GM18507 (cell line): ENCODE measurements around the gene RBBP5.

ENCODE experiments used
- DNase-seq: peaks from one replicate; pipeline ENCODE4 v3.0.0; 2011; ENCODE audit warnings: low read depth; ENCODE audit not compliant: insufficient read length; ENCODE audit errors: extremely low spot score
- FAIRE-seq: peaks from 2 replicates; lab custom pipeline; 2011; peaks lifted over from hg19 to GRCh38; lab: Jason Lieb, UNC

RBBP5 gene

DNA sequence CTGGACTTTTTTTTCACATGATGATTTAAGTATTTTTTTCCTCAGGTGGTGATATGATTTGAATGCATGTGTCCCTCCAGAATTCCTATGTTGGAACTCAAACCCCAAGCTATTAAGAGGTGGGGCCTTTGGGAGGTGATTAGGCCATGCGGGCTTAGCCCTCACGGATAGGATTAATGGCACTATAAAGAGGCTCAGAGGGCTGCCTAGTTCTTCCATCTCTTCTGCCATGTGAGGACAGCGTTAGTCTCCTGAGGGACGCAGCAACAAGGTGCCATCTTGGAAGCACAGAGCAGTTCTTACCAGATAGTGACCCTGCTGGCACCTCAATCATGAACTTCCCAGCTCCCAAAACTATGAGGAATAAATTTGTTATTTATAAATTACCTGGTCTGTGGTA is 18.3 kb upstream of the RBBP5 start:
- FAIRE-seq = no peak
- no peak for DNase-seq

DNA sequence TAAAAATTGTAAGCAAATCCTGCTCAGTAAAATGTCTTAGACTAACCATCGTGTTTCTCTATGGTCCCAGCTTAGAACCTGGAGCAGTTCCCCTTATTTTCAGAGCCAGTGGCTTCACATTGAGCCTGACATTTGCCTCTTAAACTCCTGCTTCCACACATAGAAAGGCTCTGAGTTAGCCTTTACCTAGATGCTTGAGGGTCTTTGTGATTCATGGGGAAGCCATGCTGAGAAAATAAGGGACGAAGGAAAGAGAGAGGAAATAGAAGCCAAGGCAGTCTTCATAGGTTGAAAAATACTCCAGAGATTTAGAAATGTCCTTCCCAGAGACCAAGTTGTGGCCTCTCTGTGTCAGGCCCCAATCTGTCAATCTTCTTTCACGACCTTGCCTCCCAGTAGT is 16.1 kb upstream of the RBBP5 start:
- no peak for DNase-seq
- FAIRE-seq = no peak

DNA sequence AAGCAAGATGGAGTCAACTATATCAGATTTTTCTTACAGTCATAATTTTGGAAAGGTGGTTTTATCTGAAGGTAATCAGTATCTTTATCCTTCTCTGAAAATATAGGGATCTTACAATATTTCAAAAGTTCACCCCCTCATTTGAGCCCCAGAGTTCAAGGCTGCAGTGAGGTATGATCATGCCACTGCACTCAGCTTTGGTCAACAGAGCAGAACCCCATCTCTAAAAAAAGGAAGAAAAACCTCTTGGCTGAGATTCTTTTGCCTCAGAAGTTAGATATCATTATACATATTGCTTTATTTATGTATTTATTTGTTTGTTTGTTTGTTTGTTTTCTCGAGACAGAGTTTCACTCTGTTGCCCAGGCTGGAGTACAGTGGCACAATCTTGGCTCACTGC is 11.5 kb upstream of the RBBP5 start:
- FAIRE-seq = no peak
- DNase-seq = no peak

DNA sequence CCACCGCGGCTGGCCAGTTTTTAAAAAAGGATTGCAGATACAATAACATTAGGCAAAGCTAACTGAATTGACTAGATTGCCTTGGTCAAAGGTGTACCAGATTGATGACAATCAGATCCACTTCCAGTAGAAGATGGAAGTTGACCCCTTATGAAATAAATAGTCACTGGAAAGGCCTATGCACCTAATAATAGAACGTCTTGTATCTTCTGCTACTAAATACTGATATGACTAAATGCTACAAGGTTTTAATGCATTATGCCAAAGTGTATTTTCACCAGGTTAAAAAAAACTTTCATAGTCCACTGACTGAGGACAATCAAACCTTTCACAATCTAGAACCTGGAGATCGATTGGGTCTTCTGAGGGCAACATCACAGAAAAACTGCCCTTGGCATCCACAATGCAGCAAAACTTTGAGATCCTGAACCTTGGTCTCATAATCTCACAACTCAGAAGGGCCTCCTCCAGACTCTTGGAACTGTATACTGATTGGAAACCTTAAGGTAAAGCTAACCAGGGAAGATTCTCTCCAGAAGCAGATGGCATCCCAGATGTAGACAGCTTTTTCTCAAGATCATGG is 7.8 kb upstream of the RBBP5 start:
- DNase-seq (no peak), FAIRE-seq (no peak)

DNA sequence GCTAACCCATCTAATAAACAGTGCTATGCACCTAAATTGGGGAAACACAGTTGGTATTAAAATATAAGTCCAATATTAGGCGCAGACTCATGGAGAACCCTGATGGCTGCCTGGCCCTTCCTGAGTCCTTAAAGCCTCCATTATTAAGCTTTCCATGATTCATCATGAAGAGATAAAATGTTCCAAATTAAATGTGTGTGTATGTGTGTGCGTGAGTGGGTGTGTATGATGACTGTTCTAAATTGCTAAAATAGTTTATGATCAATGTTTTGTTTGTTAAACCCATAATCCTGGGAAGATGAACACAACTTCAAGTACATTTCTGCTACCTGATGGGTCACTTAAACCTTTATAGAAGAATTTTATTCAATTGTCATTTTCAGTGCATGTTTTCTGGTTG is 6.3 kb upstream of the RBBP5 start:
- FAIRE-seq = no peak

DNA sequence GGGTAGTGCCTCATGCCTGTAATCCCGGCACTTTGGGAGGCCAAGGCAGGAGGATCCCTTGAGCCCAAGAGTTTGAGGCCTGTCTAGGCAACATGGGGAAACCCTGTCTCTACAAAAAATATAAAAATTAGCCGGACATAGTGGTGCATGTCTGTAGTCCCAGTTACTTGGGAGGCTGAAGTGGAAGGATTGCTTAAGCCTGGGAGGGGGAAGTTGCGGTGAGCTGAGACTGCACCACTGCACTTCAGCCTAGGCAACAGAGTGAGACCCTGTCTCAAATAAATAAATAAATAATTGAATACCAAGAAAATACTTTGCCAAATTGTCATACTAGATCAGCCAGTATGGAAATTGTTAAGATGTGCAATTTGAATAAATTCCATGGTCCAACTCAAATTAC is 5.9 kb upstream of the RBBP5 start:
- DNase-seq (no peak), FAIRE-seq (no peak)

More for the DNA sequence above, 6.3 kb upstream of the RBBP5 start:
- no peak for DNase-seq

DNA sequence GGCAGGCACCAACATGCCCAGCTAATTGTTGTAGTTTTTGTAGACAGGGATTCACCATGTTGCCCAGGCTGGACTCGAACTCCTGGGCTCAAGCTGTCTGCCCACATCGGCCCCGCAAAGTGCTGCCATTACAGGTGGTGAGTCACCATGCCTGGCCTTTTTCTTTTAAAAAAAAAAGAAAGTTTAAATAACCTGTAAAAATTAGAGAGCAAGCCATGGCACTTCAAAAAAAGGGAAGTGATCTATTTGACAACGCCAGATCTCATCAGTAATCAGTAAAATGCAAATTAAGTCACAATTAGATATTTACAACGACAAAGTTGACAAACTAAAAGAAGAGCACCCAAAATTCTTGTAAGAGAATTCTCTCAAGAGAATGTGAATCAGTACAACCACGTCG is 2.9 kb upstream of the RBBP5 start:
- FAIRE-seq = peak; percentile 60
- DNase-seq = no peak

DNA sequence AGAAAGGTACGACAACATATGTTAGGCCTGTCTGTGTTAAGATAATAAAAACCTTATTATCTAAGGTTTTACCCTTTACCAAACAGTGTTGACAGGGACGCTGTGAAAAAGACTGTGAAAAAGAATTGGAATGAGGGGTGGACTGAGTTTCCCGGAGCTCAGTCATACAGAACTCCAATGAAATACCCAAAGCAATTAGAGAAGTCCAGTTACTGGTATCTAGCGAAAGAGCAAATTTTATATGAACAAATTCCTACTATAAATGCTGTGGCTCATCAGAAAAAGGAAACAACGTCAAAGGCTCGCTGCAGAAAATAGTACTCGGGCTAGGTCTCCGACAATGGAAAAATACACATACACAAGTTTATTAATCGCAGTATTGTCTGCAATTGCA is 708 bp upstream of the RBBP5 start:
- DNase-seq (no peak), FAIRE-seq (no peak)

DNA sequence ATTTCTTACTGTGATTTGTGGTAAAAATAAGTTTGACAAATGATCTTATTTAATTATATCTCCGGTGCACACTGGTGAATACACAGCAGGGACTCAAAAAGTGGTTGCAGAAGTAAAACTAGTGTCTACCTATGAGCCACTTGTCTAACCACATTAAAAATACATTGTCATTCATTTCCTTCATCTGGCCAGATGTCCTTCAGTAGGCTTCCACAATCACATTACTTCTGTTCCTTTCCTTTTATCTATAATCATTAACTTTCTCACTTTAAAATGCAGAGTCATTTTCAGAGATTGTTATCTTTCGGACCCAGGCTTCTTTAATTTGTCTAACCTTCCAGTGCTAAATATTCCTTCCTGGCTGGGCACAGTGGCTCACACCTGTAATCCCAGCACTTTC is 3.0 kb downstream of the RBBP5 start:
- DNase-seq (no peak), FAIRE-seq (no peak)

DNA sequence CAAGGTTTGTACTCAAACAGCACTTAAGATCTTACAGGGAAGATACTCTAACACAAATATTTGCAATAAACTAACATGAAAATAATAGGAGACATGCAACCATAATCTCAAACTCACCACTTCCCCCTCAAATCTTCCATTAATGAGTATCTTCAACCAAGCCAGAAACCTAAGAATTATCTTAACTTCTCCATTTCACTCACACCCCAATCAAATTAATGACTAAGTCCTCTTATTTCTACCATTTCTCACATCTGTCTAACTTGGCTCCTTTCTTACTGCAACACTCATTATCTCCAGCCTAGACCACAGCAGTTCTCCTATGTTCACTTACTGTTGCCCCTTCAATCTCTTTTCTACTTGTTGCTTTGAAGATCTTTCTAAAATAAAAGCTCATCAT is 10.4 kb downstream of the RBBP5 start:
- DNase-seq (no peak), FAIRE-seq (no peak)

DNA sequence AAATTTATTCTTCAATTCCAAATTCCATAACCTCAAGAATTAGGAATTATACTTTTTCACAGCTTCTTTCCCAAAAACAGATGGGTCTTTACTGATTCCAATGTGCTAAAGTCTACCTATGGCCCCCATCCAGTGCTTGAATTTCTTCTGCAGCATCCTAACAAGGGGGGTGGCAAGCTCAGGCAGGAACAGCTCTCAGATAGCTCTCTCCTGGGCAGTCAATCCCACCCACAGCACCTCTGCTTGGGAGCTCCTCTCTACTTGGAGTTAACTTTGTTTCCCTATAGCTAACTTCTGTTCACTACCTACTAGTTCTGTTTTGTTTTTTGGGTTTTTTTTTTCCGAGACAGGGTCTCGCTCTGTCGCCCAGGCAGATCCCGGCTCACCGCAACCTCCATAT is 12.1 kb downstream of the RBBP5 start:
- no peak for FAIRE-seq
- no peak for DNase-seq

DNA sequence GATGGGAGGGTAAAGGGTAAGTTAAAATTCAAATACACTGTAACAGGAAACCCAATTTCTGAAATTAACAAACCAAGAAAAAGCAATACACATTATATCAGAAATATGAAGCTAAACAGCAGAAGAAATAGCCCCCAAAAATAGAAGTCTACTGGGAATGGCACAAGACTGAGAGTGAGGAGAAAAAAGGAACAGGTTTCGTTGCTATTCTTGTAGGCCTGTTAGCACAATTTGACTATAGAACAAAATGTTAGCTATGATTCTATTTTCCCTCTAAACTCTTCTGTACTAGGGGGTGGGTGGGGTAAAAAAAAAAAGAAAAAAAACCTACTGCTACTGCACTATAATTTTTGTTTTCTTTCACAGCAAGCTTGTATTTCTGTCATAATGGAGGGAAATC is 12.5 kb downstream of the RBBP5 start:
- no peak for DNase-seq
- no peak for FAIRE-seq

DNA sequence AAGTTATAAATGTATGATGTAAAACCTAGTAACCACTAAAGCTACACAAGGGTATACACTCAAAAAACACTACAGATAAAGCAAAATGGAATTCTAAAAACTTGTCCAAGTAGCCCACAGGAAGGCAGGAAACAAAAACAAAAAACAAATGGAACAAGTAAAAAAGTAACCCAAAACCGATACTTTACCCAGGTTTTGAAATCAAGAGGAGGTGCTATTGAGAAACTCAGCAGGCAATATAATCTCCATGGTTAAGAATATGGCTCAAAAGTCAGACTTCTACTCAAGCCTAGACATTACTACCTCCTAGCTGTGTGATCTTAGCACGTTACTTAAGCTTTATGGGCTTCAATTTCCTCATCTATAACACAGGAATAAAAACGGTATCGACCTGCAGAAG is 13.3 kb downstream of the RBBP5 start:
- no peak for DNase-seq
- no peak for FAIRE-seq

DNA sequence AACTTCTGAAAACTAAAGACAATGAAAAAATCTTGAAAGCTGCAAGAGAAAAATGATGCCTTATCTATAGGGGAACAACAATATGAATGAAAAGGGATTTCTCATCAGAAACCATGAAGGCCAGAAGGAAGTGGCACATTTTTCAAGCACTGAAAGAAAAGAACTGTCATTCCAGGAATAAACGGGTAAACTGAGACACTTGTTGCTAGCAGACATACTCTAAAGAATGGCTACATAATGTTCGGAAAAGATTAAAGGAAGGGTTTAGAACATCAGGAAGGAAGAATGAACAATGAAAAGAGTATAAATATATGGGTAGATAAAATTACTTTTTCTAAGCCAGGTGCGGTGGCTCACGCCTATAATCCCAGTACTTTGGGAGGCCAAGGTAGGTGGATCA is 14.5 kb downstream of the RBBP5 start:
- DNase-seq (no peak), FAIRE-seq (no peak)

DNA sequence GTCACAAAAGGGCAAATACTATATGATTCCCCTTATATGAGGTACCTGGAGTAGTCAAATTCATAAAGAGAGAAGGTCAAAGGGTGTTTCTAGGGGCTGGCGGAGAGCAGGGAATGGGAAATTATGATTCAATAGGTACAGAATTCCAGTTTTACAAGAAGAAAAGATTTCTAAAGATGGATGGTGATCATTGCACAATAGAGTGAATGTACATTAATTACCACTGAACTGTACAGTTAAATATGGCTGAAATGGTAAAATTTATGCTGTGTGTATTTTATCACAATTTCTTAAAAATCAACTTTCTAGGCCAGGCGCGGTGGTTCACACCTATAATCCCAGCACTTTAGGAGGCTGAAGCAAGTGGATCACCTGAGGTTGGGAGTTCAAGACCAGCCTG is 19.4 kb downstream of the RBBP5 start:
- FAIRE-seq = no peak

DNA sequence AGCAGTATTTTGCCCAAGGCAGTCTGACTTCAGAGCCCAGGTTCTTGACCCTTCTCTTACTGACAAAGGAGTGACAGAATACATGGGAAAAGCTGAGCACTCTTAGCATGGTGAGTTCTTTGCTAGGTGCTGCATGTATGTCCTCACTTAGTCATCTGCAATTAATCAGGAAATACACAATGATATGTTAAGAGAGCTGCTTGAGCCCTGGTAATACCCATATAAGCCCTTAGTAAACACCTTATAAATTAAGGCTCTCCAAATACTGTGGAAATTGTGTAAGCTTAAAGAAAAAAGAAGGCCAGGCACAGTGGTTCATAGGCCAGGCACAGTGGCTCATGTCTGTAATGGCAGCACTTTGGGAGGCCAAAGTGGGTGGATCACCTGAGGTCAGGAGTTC is 23.5 kb downstream of the RBBP5 start:
- no peak for FAIRE-seq

More for the DNA sequence above, 19.4 kb downstream of the RBBP5 start:
- no peak for DNase-seq

DNA sequence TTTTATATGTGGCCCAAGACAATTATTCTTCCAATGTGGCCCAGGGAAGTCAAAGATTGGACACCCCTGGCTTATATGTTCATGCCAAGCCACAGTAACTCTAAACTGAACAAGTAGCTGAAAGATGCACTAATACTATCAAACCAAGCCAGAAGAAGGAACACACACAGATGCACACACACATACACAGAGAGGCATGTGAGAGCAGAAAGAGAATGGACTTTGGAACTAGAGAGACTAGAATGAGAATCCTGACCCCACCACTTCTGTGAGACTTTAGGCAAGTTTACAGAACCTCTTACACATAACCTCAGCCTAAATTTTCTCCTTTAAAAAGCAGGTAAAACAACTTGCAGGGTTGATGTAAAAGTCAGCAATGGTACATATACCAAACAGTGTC is 26.4 kb downstream of the RBBP5 start:
- no peak for FAIRE-seq
- DNase-seq = no peak

More for the DNA sequence above, 23.5 kb downstream of the RBBP5 start:
- no peak for DNase-seq

DNA sequence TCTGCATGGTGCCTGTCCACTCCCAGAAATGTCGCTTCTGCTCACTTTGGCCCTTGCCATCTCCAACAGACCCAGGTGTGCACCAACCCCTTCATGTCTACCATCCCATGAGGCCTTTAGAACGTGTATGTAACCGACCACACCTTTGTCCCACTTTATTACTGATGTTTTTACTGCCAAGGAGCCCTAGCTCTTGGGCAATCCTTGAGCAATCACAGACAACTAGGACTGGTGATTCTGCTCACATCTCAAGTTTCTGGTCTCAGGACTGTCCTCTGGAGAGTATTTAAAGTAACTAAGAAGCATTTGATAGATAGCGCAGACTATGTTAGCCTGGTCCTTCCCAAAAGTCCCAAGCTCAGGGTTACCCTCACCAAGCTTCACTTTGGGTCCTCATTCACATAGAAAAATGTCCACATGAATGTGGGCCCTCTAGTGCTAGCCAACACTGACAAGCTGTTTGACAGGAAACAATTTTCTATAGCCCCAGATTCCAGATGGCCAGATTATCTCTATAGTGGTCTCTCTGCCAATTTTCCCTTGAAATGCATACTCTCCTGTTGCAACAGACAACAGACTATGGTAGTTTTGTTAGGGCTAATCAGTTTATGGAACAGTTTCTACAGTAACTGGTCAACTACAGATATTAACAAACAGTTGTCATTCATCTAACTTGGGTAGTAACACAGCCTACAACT is 30.6 kb downstream of the RBBP5 start:
- no peak for DNase-seq
- no peak for FAIRE-seq

DNA sequence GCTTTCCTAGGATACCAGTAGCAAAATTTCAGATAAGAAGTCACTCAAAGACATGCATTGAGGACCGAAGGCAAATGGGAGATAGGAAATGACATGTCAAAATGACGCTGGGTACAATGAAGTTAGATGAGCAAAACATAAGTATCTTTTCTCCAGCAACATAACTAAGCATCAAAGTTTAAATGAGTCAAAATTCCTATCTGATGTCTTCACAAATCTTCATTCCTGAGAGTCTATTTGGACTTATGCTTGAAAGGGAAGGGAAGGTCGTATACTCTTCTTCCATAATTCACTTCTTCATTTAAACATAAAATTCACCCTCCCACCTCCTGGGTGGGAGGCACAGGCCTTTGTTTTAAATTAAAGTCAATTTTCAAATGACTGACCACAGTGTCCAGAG is 33.4 kb downstream of the RBBP5 start:
- no peak for FAIRE-seq

DNA sequence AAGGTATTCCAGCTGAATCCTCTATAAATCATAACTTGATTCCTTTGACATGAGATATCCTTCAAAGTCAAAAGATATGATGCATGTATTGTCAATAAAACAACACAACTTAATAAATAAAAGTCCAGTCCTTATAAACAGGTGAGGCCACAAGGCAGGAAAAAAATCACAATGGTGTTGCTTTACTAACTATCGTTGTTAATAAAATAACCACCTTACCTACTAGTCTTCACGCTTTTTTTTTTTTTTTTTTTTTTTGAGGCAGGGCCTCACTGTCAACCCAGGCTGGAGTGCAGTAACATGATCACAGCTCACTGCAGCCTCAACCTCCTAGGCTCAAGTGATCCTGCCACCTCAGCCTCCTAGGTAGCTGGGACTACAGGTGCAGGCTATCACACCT is 37.4 kb downstream of the RBBP5 start, which contains the start of gene TMEM81:
TSS of gene TMEM81 (minus strand) at position 101 of the 400 bp plus-strand sequence. CDS start 140 bp downstream, outside the sequence.
- FAIRE-seq (no peak), DNase-seq (no peak)

More for the DNA sequence above, 33.4 kb downstream of the RBBP5 start:
- no peak for DNase-seq

DNA sequence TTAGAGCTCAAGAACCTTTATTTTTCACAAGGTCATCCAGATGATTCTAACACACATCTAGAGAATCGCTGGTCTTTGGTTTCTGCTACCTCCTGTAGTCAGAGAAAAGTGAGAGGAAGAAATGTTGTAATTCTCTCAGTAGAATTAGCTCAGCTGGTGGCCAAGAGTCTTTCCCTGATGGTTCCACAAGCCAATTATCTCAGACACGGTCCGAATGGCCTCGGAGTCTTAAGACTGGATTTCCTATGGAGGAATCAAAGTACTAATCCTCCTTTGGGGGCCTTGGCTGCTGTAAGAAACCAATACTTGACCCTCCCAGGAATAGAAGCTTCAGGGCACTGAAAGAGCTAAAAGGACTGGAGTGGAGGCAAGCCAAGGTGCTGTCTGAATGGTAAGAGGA is 39.3 kb downstream of the RBBP5 start:
- DNase-seq (no peak), FAIRE-seq (no peak)

DNA sequence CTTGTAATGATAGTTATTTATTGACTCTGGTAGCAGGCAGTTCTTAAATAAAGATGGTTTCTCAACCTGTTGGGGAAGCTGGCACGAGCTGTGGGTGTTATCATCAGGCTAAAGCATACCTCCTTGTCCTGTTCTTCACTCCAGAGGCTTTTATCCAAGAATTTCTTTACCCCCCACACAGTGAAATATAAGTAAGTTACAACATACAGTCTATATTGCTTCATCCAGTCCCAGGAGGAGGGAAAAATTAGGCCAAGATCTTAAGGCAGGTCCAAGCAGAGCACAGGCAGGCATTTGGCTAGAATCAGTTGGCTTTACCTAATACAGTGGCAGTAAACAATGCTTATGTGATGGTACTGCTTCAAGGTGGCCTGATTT is 43.9 kb downstream of the RBBP5 start:
- no peak for DNase-seq
- no peak for FAIRE-seq
